Ishikawa (cell line): ENCODE results near the gene CBARP.

ENCODE experiments used
- CEBPB ChIP-seq: IDR thresholded peaks from 2 replicates; pipeline ENCODE4 v1.6.1; 2012
- CREB1 ChIP-seq: IDR thresholded peaks from 2 replicates; pipeline ENCODE4 v1.6.1; 2012; ENCODE audit warnings: low read depth
- EGR1 ChIP-seq: IDR thresholded peaks from 2 replicates; pipeline ENCODE4 v1.6.1; 2012
- EP300 ChIP-seq: IDR thresholded peaks from 2 replicates; pipeline ENCODE4 v1.6.1; 2012; ENCODE audit warnings: borderline replicate concordance
- FOXM1 ChIP-seq: IDR thresholded peaks from 2 replicates; pipeline ENCODE4 v1.6.1; 2012; ENCODE audit warnings: low read depth, borderline replicate concordance
- MAX ChIP-seq: IDR thresholded peaks from 2 replicates; pipeline ENCODE4 v1.6.1; 2012
- NFIC ChIP-seq: IDR thresholded peaks from 2 replicates; pipeline ENCODE4 v1.6.1; 2012
- RAD21 ChIP-seq: IDR thresholded peaks from 2 replicates; pipeline ENCODE4 v1.6.1; 2012; ENCODE audit warnings: low read depth
- TAF1 ChIP-seq: IDR thresholded peaks from 2 replicates; pipeline ENCODE4 v1.6.1; 2012; ENCODE audit warnings: low read depth, mild to moderate bottlenecking
- TCF12 ChIP-seq: IDR thresholded peaks from 2 replicates; pipeline ENCODE4 v1.6.1; 2012; ENCODE audit warnings: low read depth
- TEAD4 ChIP-seq: IDR thresholded peaks from 2 replicates; pipeline ENCODE4 v1.6.1; 2012
- YY1 ChIP-seq: IDR thresholded peaks from 2 replicates; pipeline ENCODE4 v1.6.1; 2012; ENCODE audit warnings: low read depth
- ZBTB7A ChIP-seq: IDR thresholded peaks from 2 replicates; pipeline ENCODE4 v1.6.1; 2012; ENCODE audit warnings: low read depth
- TF ChIP-seq, protein P1 (sequence below): IDR thresholded peaks from 2 replicates; pipeline ENCODE4 v1.6.1; 2012
- TF ChIP-seq, protein P2 (sequence below): IDR thresholded peaks from 2 replicates; pipeline ENCODE4 v1.6.1; 2012; ENCODE audit warnings: low read depth, mild to moderate bottlenecking

The CBARP gene

GRCh38 chr19:1263188-1263587, 25.4 kb upstream of the CBARP start:
- TF ChIP-seq, protein P1, sequence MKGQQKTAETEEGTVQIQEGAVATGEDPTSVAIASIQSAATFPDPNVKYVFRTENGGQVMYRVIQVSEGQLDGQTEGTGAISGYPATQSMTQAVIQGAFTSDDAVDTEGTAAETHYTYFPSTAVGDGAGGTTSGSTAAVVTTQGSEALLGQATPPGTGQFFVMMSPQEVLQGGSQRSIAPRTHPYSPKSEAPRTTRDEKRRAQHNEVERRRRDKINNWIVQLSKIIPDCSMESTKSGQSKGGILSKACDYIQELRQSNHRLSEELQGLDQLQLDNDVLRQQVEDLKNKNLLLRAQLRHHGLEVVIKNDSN = no peak
- peak; percentile 50; the same call in 1 of the 2 replicates for TF ChIP-seq EGR1

DNA sequence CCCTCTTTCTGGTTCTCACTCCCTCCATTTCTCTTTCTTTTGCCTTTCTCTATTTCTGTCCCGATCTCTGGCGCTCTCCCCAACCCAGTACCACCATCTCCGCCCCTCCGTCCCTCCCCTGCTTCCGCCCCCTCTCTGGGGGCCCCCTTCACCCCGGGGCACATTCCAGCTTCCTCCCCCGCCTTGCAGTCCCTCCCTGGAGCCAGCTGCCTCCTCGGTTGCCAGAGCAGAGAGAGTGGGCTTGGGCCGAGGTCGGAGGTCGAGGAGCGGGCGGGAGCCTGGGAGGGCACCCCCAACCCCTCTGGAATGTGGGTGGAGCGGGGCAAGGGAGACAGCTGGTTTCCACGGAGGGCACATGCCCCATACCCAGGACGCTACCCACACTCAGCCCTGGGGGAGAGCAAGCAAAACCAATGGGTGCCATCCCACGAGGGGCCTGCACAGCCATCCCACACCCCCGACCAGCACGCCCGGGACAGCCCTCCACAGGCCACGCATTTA, 24.9 kb upstream of the CBARP start:
- peak; percentile 94 for TF ChIP-seq ZBTB7A
- TF ChIP-seq CEBPB = no peak
- peak; percentile 63; the same call in 1 of the 2 replicates for TF ChIP-seq TCF12
- peak; percentile 95 for TF ChIP-seq EGR1
- no peak for TF ChIP-seq YY1
- TF ChIP-seq EP300 = peak; percentile 69
- TF ChIP-seq MAX = peak; percentile 1; the same call in 1 of the 2 replicates
- peak; percentile 82 for TF ChIP-seq TEAD4

GRCh38 chr19:1261798-1262622, 24.2 kb upstream of the CBARP start:
- TF ChIP-seq CREB1 (0 out of 2 replicates have a peak, but pooled peaks have one; percentile 24), FOXM1 (0 out of 2 replicates have a peak, but pooled peaks have one; percentile 44), TCF12 (peak; percentile 79), EGR1 (peak; percentile 80), TEAD4 (peak; percentile 35), NFIC (peak; percentile 93), CEBPB (no peak), RAD21 (no peak; the same call in 1 of the 2 replicates), TAF1 (peak; percentile 59), YY1 (peak; percentile 14; the same call in 1 of the 2 replicates), EP300 (peak; percentile 49; the same call in 1 of the 2 replicates), MAX (peak; percentile 38; the same call in 1 of the 2 replicates)
- TF ChIP-seq, protein P2, sequence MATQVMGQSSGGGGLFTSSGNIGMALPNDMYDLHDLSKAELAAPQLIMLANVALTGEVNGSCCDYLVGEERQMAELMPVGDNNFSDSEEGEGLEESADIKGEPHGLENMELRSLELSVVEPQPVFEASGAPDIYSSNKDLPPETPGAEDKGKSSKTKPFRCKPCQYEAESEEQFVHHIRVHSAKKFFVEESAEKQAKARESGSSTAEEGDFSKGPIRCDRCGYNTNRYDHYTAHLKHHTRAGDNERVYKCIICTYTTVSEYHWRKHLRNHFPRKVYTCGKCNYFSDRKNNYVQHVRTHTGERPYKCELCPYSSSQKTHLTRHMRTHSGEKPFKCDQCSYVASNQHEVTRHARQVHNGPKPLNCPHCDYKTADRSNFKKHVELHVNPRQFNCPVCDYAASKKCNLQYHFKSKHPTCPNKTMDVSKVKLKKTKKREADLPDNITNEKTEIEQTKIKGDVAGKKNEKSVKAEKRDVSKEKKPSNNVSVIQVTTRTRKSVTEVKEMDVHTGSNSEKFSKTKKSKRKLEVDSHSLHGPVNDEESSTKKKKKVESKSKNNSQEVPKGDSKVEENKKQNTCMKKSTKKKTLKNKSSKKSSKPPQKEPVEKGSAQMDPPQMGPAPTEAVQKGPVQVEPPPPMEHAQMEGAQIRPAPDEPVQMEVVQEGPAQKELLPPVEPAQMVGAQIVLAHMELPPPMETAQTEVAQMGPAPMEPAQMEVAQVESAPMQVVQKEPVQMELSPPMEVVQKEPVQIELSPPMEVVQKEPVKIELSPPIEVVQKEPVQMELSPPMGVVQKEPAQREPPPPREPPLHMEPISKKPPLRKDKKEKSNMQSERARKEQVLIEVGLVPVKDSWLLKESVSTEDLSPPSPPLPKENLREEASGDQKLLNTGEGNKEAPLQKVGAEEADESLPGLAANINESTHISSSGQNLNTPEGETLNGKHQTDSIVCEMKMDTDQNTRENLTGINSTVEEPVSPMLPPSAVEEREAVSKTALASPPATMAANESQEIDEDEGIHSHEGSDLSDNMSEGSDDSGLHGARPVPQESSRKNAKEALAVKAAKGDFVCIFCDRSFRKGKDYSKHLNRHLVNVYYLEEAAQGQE = no peak
- TF ChIP-seq, protein P1 = peak; percentile 50

DNA sequence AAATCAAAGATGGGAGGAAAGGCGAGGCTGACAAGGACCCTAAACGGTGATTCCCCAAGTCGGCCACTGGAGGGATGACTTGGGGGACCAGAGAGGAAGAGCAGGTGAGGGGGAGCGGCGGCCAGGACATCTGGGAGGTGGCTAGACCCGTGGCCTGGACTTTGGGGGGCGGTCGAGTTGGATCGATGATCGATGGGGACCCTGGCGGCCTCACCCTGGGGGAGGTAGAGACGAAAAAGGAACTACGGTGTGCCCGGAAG, 23.7 kb upstream of the CBARP start:
- TF ChIP-seq EP300 (no peak), YY1 (no peak; the same call in 1 of the 2 replicates), EGR1 (no peak), TEAD4 (no peak), CREB1 (no peak), MAX (no peak), RAD21 (no peak), ZBTB7A (no peak), NFIC (no peak; the same call in 1 of the 2 replicates), CEBPB (no peak), TAF1 (no peak), FOXM1 (no peak), TCF12 (no peak)
- TF ChIP-seq, protein P2 = no peak
- TF ChIP-seq, protein P1 = no peak
